HG02610 (cell line): ENCODE measurements around the gene APOE.
"Not testable (repeated sequence)": the region's sequence is repeated elsewhere in the genome, so short reads cannot be mapped to it uniquely, and the experiment has no call there.

Source experiments
- ATAC-seq: cut with Tn5 transposase; IDR thresholded peaks from one replicate; pipeline ENCODE4 v1.9.1; 2021; ENCODE audit warnings: mild to moderate bottlenecking, moderate library complexity; ENCODE audit not compliant: unreplicated experiment

APOE gene

DNA sequence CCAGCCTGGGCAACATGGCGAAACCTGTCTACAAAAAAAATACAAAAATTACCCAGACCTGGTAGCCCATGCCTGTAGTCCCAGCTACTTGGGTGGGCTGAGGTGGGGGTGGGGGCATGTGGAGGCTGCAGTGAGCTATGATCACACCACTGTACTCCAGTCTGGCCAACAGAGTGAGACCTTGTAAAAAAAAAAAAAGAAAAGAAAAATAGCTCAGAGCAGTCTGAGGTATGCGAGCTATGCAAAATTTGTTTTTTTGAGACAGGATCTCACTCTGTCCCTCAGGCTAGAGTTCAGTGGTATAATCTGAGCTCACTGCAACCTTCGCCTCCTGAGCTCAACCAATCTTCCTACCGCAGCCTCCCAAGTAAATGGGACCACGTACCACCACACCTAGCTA is 21.7 kb upstream of the APOE start:
- ATAC-seq, result no peak

- ATAC-seq, result no peak
Observed at GRCh38 chr19:44884566-44884965, 21.0 kb upstream of the APOE start.

DNA sequence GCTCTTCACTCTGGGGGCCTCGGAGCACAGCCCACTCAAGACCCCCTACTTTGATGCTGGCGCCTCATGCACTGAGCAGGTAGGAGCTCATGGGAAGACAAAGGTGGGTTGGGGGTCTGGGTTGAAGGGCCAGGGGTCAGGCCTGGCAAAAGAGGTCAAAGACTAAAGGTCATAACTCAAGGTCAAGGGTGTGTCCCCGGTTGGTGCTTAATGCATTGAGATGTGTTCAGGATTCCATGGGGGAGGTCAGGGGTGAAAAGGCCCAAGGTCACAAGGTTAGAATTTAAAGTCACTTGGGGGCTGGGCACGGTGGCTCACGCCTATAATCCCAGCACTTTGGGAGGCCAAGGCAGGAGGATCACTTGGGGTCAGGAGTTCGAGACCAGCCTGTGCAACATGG is 19.5 kb upstream of the APOE start:
- ATAC-seq, result no peak

DNA sequence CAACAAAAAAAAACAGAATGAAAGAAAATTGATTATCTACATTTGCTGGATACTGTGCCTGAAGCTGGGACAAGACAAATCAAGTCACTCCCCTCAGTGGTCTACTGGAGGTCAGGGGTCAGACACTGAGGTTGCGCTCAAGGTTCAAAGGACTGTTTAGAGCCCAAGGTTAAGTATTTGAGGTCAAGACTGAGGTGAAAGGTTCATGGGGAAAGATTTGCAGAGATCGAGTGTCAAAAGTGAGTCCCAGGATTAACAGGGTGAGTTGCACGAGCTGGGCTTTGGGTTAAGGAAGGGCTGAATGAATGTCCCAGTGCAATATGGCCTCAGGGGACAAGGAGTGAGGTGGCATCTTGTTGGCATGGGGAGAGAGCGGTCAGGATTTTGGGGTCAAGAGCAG is 17.9 kb upstream of the APOE start:
- ATAC-seq, result no peak

GRCh38 chr19:44888335-44888734 is 17.3 kb upstream of the APOE start:
- ATAC-seq, result not testable (repeated sequence)

DNA sequence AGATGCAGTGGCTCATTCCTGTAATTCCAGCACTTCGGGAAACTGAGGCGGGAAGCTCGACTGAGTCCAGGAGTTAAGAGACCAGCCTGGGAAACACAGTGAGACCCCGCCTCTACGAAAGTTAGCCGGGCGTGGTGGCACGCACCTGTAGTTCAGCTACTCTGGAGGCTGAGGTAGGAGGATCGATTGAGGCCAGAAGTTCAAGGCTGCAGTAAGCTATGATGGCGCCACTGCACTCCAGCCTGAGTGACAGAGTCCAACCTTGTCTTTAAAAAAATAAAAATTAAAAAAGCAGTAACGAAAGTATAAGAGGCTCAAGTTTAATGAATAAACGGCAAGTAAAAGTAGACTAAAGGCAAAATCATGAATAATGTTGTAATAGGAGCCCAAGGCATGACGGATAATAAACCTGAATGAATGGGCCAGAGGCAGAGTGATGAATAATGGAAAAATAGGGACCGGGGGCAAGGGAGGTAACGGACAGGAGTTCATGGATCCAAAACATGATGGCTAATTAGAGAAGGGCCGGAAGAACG is 15.7 kb upstream of the APOE start:
- ATAC-seq, result no peak

DNA sequence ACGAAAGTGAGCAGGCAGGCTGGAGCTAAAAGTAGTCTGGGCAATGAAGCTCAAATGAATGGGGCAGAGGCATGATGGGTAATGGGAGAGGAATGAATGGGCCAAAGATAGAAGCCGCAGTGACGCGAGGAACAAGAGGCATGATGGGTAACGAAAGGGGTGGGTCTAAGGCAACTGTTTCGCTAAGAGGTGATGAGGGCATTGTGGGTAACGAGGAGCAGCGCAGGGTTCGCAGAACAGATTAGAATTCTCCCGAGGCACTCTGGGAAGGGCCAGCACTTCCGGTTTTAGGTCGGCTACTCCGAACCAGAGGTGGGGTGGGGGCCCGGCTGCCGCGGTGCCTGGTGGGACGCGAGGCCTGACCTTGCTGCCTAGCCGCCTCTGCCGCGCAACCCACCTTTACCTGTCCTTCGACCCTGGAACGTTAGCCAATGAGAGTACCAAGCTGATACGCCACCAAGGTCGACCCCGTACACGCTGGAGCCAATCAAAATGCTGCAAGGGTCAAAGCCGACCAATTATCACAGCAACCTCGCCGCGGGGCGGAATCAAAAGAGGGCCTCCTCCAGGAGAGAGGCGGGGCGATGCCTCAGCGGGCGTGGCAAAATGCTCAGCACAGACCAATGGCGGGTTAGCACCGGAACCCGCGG is 15.1 kb upstream of the APOE start:
- ATAC-seq, result peak; percentile 82

GRCh38 chr19:44891016-44891882 is 14.3 kb upstream of the APOE start, which contains the start of gene TOMM40:
TOMM40 (plus strand) TSS chr19:44891254; CDS start chr19:44891416, 162 bp downstream.
- ATAC-seq, result peak; percentile 64

DNA sequence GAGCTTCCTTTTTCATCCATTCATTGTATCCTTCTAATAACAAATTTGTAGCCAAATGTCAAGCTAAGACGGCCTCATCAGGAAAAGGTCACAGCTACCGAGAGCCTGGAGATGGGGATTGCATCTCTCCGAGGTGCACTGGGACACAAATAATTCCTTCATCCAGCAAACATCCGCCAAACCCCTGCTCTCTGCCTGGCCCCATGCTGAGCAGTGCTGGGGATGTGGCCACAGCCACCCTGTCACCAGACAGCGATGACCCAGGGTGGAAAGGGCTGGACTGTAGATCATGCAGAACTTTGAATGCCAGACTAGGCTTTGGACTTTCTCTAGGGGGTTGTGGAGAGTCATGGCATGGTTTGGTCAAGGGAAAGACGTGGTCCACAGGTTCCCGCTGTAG is 12.7 kb upstream of the APOE start:
- no peak for ATAC-seq

- ATAC-seq, result no peak
Observed at GRCh38 chr19:44893332-44894051, 12.1 kb upstream of the APOE start.

GRCh38 chr19:44894052-44894400 is 11.6 kb upstream of the APOE start:
- ATAC-seq, result no peak

DNA sequence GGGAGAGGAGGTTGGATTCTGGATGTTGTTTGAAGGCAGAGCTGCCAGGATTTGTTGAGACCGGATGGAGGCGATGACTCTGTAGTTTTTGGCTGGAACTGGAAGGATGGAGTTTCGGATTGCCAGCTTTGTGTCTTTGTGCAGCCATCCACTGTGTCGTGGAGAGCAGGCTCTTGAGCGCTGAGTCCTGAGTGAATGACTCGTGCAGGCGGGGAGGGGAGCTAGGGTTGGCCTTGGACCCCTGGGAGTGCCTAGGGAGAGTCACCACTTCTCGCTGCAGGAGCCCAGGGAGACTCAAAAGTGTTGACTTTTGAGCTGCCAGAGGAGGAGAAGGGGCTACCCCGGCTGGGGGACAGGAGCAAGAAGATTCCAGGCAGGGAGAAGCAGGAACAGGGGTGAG is 10.7 kb upstream of the APOE start:
- ATAC-seq, result no peak

DNA sequence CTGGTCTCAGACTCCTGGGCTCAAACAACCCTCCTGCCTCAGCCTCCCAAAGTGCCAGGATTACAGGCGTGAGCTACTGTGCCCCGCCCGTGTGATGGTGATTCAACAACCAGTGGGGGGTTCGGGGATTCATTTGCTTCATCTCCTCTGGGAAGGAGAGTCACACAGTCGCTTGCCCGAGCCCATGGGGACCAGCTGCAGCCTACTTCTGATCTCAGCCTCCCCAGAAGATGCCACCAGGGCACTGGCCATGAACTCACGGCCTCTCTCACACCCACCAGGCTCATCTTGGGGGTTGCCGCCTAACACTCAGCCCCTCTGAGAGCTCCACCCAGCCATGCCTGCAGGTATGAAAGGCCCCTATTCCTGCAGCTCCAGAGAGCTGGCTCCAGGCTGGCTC is 7.8 kb upstream of the APOE start:
- no peak for ATAC-seq

DNA sequence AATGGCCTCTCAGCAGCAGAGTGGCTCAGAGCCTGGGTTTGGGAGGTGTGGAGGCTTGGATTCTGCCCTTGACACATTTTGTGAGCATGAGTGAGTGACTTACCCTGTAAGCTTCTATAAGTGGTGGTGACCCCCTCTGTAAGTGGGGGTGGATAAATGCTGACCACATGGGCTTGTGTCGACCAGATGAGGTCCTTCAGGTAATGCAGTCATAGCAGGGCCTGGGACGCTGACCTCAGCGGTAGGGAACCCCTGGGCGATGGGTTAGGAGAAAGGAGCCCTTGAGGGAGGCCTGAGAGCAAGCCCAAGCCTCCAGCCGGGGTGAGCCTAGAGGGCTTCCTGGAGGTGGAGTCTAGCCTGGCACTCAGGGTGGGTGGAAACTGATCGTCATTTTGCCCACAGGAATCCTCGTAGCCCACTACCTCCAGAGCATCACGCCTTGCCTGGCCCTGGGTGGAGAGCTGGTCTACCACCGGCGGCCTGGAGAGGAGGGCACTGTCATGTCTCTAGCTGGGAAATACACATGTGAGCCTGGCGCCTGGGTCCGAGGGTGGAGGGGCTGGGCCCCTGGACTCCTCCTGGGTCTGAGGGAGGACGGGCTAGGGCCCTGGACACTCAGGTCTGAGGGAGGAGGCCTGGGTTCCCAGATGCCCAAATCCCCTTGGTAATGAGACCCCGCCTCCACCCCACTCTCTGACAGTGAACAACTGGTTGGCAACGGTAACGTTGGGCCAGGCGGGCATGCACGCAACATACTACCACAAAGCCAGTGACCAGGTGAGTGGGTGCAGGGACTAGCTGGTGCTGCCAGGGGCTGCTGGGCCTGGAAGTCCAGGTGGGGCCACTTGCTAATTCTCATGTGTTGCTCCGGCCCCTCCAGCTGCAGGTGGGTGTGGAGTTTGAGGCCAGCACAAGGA is 5.0 kb upstream of the APOE start:
- no peak for ATAC-seq

DNA sequence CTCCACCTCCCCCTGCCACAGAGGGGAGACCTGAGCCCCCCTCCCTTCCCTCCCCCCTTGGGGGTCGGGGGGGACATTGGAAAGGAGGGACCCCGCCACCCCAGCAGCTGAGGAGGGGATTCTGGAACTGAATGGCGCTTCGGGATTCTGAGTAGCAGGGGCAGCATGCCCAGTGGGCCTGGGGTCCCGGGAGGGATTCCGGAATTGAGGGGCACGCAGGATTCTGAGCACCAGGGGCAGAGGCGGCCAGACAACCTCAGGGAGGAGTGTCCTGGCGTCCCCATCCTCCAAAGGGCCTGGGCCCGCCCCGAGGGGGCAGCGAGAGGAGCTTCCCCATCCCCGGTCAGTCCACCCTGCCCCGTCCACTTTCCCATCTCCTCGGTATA is 2.4 kb upstream of the APOE start:
- no peak for ATAC-seq

- ATAC-seq, result no peak
Observed at GRCh38 chr19:44903602-44904425, 1.8 kb upstream of the APOE start.

GRCh38 chr19:44904426-44904994 is 1.1 kb upstream of the APOE start:
- ATAC-seq, result no peak

DNA sequence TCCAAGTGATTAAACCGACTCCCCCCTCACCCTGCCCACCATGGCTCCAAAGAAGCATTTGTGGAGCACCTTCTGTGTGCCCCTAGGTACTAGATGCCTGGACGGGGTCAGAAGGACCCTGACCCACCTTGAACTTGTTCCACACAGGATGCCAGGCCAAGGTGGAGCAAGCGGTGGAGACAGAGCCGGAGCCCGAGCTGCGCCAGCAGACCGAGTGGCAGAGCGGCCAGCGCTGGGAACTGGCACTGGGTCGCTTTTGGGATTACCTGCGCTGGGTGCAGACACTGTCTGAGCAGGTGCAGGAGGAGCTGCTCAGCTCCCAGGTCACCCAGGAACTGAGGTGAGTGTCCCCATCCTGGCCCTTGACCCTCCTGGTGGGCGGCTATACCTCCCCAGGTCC is 2.0 kb downstream of the APOE start:
- ATAC-seq, result no peak

DNA sequence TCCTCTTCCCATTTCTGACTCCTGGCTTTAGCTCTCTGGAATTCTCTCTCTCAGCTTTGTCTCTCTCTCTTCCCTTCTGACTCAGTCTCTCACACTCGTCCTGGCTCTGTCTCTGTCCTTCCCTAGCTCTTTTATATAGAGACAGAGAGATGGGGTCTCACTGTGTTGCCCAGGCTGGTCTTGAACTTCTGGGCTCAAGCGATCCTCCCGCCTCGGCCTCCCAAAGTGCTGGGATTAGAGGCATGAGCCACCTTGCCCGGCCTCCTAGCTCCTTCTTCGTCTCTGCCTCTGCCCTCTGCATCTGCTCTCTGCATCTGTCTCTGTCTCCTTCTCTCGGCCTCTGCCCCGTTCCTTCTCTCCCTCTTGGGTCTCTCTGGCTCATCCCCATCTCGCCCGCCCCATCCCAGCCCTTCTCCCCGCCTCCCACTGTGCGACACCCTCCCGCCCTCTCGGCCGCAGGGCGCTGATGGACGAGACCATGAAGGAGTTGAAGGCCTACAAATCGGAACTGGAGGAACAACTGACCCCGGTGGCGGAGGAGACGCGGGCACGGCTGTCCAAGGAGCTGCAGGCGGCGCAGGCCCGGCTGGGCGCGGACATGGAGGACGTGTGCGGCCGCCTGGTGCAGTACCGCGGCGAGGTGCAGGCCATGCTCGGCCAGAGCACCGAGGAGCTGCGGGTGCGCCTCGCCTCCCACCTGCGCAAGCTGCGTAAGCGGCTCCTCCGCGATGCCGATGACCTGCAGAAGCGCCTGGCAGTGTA is 2.7 kb downstream of the APOE start:
- ATAC-seq, result no peak
